Measurements from ENCODE around the gene AMPH. TPM values are rescaled to one million over a fixed set of nuclear protein-coding genes. Genes with fewer than 3 reads are reported as not detected.

AMPH gene
- total and polyA plus RNA-seq, 2 of the 4 experiments (the other 2 are of a cell fraction) = 3.9 to 4.8 TPM

DNA sequence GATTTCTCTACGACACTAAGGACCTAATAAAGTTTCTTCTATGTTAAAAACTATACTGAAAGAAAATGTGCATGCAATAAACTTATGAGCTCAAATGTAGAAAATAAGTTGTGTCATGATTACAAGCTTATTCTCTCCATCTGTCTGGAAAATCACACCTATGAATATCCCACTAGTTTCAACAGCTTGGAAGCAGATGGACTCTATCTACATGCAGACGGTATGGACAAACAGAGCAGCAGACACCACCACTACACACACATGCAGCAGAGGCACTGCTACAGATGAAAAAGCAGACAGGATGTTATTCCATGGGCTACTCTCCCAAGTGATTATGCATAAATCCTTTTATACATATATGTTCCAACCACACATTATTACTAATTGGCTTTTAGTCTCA is 234.3 kb downstream of the AMPH start:
- Histone ChIP-seq H2BK5ac (ENCODE audit: low read depth, low read length, poor library complexity, severe bottlenecking) (no peak overlapping the region), H4K20me1 (ENCODE audit: insufficient read depth, low read length) (no peaks in the 10 kb centered on the region), H3K23ac (ENCODE audit: low read depth, low read length) (no peak overlapping the region), H3K9me3 (ENCODE audit: control insufficient read depth, insufficient read depth, low read length) (no peaks in the 10 kb centered on the region), H2BK20ac (ENCODE audit: low read depth, low read length) (no peak overlapping the region), H2BK15ac (ENCODE audit: low read depth, low read length) (no peak overlapping the region), H2BK120ac (ENCODE audit: low read depth, low read length) (no peak overlapping the region), H3K4me3 (ENCODE audit: insufficient read depth, low read depth, low read length) (no peak overlapping the region), H3K56ac (ENCODE audit: extremely low read depth, insufficient read depth, low read length) (no peak overlapping the region), H2AK9ac (replicated peaks; ENCODE audit: low read depth, low read length, poor library complexity) (no peak overlapping the region), H3K4ac (ENCODE audit: low read depth, low read length) (no peak overlapping the region), H3K27me3 (ENCODE audit: control insufficient read depth, insufficient read depth, low read length) (no peaks in the 10 kb centered on the region), H3K9ac (ENCODE audit: low read depth, low read length) (no peak overlapping the region), H3K14ac (replicated peaks; ENCODE audit: low read depth, low read length) (no peak overlapping the region), H2AFZ (replicated peaks; ENCODE audit: low read length, poor library complexity) (no peak overlapping the region), H3K9me1 (ENCODE audit: insufficient read depth, low read length) (no peaks in the 10 kb centered on the region), H4K91ac (ENCODE audit: insufficient read depth, low read depth, low read length) (no peak overlapping the region), H3K79me1 (ENCODE audit: low read depth in 1 of 2, low read length in 2 of 2) (no peaks in the 10 kb centered on the region), H3K18ac (ENCODE audit: low read depth, low read length) (no peak overlapping the region), H3K36me3 (ENCODE audit: control insufficient read depth, insufficient read depth, low read length) (no peaks in the 10 kb centered on the region), H3K4me2 (ENCODE audit: low read depth, low read length) (no peak overlapping the region), H3K27ac (ENCODE audit: insufficient read depth, low read length) (no peak overlapping the region), H4K5ac (ENCODE audit: low read depth, low read length) (no peak overlapping the region), H3K4me1 (ENCODE audit: control insufficient read depth, insufficient read depth, low read length) (no peaks in the 10 kb centered on the region), H2AK5ac (ENCODE audit: low read depth, low read length) (no peak overlapping the region), H4K8ac (ENCODE audit: low read depth in 2 of 2, low read length in 2 of 2) (no peak overlapping the region)
- in situ Hi-C loops (cut with MboI; ENCODE audit: low sequenced_read_pairs) = no loop called here
- BruUV-seq (replicated peaks) = no TSS peak
- dilution Hi-C loops (cut with HindIII; ENCODE audit: low sequenced_read_pairs, unreplicated experiment) = no loop called here
- no CpG with 5 or more reads among the region's 2 CpGs for WGBS, 2 experiments (ENCODE audit: extremely low coverage in 2 of 2, insufficient read length in 1 of 2)
- ChIA-PET CTCF (interaction anchor here (0.6 kb wide), 1 partner anchor 27 kb away, joined by 3 read pairs; no protein-coding TSS in a partner anchor), POLR2A (ENCODE audit: unreplicated experiment) (no interaction called here)
- no peak for TF ChIP-seq MAZ (IDR thresholded peaks at IDR 0.05; ENCODE audit: borderline replicate concordance, low read depth, low read length)
- TF ChIP-seq FOS (IDR thresholded peaks at IDR 0.05; ENCODE audit: low read depth, low read length) = no peak
- TF ChIP-seq RAD21 (IDR thresholded peaks at IDR 0.05; ENCODE audit: low read length) = no peak
- no peak for TF ChIP-seq MXI1 (IDR thresholded peaks at IDR 0.05; ENCODE audit: borderline replicate concordance, low read depth, low read length)
- no peak for TF ChIP-seq POLR2A (IDR thresholded peaks at IDR 0.05; ENCODE audit: low read depth, low read length)
- TF ChIP-seq, protein P1, sequence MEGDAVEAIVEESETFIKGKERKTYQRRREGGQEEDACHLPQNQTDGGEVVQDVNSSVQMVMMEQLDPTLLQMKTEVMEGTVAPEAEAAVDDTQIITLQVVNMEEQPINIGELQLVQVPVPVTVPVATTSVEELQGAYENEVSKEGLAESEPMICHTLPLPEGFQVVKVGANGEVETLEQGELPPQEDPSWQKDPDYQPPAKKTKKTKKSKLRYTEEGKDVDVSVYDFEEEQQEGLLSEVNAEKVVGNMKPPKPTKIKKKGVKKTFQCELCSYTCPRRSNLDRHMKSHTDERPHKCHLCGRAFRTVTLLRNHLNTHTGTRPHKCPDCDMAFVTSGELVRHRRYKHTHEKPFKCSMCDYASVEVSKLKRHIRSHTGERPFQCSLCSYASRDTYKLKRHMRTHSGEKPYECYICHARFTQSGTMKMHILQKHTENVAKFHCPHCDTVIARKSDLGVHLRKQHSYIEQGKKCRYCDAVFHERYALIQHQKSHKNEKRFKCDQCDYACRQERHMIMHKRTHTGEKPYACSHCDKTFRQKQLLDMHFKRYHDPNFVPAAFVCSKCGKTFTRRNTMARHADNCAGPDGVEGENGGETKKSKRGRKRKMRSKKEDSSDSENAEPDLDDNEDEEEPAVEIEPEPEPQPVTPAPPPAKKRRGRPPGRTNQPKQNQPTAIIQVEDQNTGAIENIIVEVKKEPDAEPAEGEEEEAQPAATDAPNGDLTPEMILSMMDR (conservative IDR thresholded peaks at IDR 0.05; ENCODE audit: low read depth, low read length) = no peak
- no peak for TF ChIP-seq CEBPB (IDR thresholded peaks at IDR 0.05; ENCODE audit: low read depth, low read length)
- no peak for TF ChIP-seq RFX5 (IDR thresholded peaks at IDR 0.05; ENCODE audit: low read depth, low read length)
- no peak for TF ChIP-seq NFE2L2 (IDR thresholded peaks at IDR 0.05; ENCODE audit: low read depth, low read length)
- TF ChIP-seq BHLHE40 (IDR thresholded peaks at IDR 0.05; ENCODE audit: low read depth, low read length) = no peak
- no peak for TF ChIP-seq MAFK (IDR thresholded peaks at IDR 0.05; ENCODE audit: low read depth, low read length)
- TF ChIP-seq SMC3 (IDR thresholded peaks at IDR 0.05; ENCODE audit: low read depth, low read length) = no peak
- TF ChIP-seq, protein P2, sequence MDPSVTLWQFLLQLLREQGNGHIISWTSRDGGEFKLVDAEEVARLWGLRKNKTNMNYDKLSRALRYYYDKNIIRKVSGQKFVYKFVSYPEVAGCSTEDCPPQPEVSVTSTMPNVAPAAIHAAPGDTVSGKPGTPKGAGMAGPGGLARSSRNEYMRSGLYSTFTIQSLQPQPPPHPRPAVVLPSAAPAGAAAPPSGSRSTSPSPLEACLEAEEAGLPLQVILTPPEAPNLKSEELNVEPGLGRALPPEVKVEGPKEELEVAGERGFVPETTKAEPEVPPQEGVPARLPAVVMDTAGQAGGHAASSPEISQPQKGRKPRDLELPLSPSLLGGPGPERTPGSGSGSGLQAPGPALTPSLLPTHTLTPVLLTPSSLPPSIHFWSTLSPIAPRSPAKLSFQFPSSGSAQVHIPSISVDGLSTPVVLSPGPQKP (IDR thresholded peaks at IDR 0.05; ENCODE audit: borderline replicate concordance, low read depth, low read length) = no peak
- DNase-seq (no peak), ATAC-seq (ENCODE audit: low read depth) (no peak)
- intact Hi-C loops (cut with micrococcal nuclease) = no loop called here
